Measurements from ENCODE around the gene SLC26A11. TPM values are rescaled to one million over a fixed set of nuclear protein-coding genes. Genes with fewer than 3 reads are reported as not detected.

The SLC26A11 gene
- total RNA-seq, 4 donors from 2014 or later: 13.2 to 24.7 (median 17.0) TPM

GRCh38 chr17:80265205-80266068 is 45.2 kb downstream of the SLC26A11 start:
- no peak for DNase-seq
- in situ Hi-C loops (cut with MboI; ENCODE audit: low pct_ligation_motif_present in 1 of 4, low pct_unique_long_range_greater_than_20kb in 1 of 4, low sequenced_read_pairs in 3 of 4) (no loop called here), intact Hi-C loops (cut with DNase I; ENCODE audit: low total_unique reads) (no loop called here)
- 73 to 74% methylated on average over 3 to 17 of the region's 17 CpGs for WGBS, 2 donors (ENCODE audit: low coverage in 1 of 2)
- Histone ChIP-seq H3K27ac (peak overlapping the region; percentile 10 to 100 (median 61)), H3K27me3 (no peaks in the 10 kb centered on the region), H3K36me3 (peaks cover 0 to 5% (median 0%) of the 10 kb centered on the region in 4 donors), H3K4me1 (peaks cover 15 to 38% (median 31%) of the 10 kb centered on the region in 4 donors), H3K9me3 (no peaks in the 10 kb centered on the region), H3K4me3 (no peak overlapping the region)
- TF ChIP-seq POLR2A (IDR thresholded peaks at IDR 0.05) (no peak), EP300 (IDR thresholded peaks at IDR 0.05; ENCODE audit: low read depth) (no peak), POLR2AphosphoS5 (IDR thresholded peaks at IDR 0.05) (no peak)
- TF ChIP-seq, protein P1, sequence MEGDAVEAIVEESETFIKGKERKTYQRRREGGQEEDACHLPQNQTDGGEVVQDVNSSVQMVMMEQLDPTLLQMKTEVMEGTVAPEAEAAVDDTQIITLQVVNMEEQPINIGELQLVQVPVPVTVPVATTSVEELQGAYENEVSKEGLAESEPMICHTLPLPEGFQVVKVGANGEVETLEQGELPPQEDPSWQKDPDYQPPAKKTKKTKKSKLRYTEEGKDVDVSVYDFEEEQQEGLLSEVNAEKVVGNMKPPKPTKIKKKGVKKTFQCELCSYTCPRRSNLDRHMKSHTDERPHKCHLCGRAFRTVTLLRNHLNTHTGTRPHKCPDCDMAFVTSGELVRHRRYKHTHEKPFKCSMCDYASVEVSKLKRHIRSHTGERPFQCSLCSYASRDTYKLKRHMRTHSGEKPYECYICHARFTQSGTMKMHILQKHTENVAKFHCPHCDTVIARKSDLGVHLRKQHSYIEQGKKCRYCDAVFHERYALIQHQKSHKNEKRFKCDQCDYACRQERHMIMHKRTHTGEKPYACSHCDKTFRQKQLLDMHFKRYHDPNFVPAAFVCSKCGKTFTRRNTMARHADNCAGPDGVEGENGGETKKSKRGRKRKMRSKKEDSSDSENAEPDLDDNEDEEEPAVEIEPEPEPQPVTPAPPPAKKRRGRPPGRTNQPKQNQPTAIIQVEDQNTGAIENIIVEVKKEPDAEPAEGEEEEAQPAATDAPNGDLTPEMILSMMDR (IDR thresholded peaks at IDR 0.05): no peak

DNA sequence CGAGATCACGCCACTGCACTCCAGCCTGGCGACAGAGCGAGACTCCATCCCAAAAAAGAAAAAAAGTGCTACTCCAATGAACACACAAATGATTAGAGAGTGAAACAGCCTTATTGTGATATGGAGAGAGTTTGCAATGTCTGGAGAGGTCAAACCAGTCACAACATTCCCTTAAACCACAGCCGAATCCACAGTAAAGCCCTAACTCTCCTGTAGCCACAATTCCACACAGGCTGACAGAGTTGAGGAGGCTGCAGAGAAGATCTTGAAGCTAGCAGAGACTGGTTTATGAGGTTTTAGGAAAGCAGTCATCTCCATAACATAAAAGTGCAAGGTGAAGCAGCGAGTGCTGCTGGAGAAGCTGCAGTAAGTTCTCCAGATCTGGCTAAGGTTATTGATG is 47.2 kb downstream of the SLC26A11 start:
- Histone ChIP-seq H3K27me3 (no peaks in the 10 kb centered on the region), H3K36me3 (peaks cover 0 to 5% (median 0%) of the 10 kb centered on the region in 4 donors), H3K4me3 (no peak overlapping the region), H3K9me3 (no peaks in the 10 kb centered on the region), H3K4me1 (peaks cover 8 to 28% (median 22%) of the 10 kb centered on the region in 4 donors), H3K27ac (no peak overlapping the region)
- in situ Hi-C loops (cut with MboI; ENCODE audit: low pct_ligation_motif_present in 1 of 4, low pct_unique_long_range_greater_than_20kb in 1 of 4, low sequenced_read_pairs in 3 of 4): no loop called here
- intact Hi-C loops (cut with DNase I; ENCODE audit: low total_unique reads): no loop called here
- TF ChIP-seq POLR2A (IDR thresholded peaks at IDR 0.05): no peak
- TF ChIP-seq EP300 (IDR thresholded peaks at IDR 0.05; ENCODE audit: low read depth): no peak
- TF ChIP-seq, protein P1 (IDR thresholded peaks at IDR 0.05): no peak
- no peak for TF ChIP-seq POLR2AphosphoS5 (IDR thresholded peaks at IDR 0.05)
- DNase-seq: no peak
- 95 to 100% methylated on average over 1 to 6 of the region's 6 CpGs for WGBS, 2 donors (ENCODE audit: low coverage in 1 of 2)

DNA sequence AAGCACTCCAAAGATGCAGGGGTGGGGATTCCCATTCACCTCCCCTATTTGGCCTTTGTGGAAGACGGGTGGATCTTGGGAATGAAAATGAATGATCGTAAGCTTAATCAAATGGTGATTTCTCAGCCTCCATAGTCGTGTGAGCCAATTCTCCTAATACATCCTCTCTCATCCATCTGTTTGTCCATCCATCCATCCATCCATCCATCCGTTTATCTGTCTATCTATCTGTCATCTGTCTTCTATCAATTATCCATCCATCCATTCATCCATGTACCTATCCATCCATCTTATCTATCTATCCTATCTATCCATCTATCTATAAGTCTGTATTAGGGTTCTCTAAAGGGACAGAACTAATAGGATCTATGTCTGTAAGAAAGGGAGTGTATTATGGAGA is 48.2 kb downstream of the SLC26A11 start:
- no peak for TF ChIP-seq EP300 (IDR thresholded peaks at IDR 0.05; ENCODE audit: low read depth)
- TF ChIP-seq, protein P1 (IDR thresholded peaks at IDR 0.05): no peak
- no peak for TF ChIP-seq POLR2A (IDR thresholded peaks at IDR 0.05)
- no peak for TF ChIP-seq POLR2AphosphoS5 (IDR thresholded peaks at IDR 0.05)
- H3K9me3 ChIP-seq: no peaks in the 10 kb centered on the region
- H3K27ac ChIP-seq: no peak overlapping the region
- H3K27me3 ChIP-seq: no peaks in the 10 kb centered on the region
- H3K36me3 ChIP-seq: peaks cover 0 to 5% (median 0%) of the 10 kb centered on the region in 4 donors
- H3K4me3 ChIP-seq: no peak overlapping the region
- peaks cover 0 to 17% (median 12%) of the 10 kb centered on the region in 4 donors for H3K4me1 ChIP-seq
- intact Hi-C loops (cut with DNase I; ENCODE audit: low total_unique reads): no loop called here
- DNase-seq: no peak
- 94 to 95% methylated on average over 2 to 4 of the region's 4 CpGs for WGBS, 2 donors (ENCODE audit: low coverage in 1 of 2)
- in situ Hi-C loops (cut with MboI; ENCODE audit: low pct_ligation_motif_present in 1 of 4, low pct_unique_long_range_greater_than_20kb in 1 of 4, low sequenced_read_pairs in 3 of 4): no loop called here

GRCh38 chr17:80269405-80269807 is 49.2 kb downstream of the SLC26A11 start:
- intact Hi-C loops (cut with DNase I; ENCODE audit: low total_unique reads) (no loop called here), in situ Hi-C loops (cut with MboI; ENCODE audit: low pct_ligation_motif_present in 1 of 4, low pct_unique_long_range_greater_than_20kb in 1 of 4, low sequenced_read_pairs in 3 of 4) (no loop called here)
- no peaks in the 10 kb centered on the region for H3K27me3 ChIP-seq
- H3K9me3 ChIP-seq: no peaks in the 10 kb centered on the region
- TF ChIP-seq POLR2AphosphoS5 (IDR thresholded peaks at IDR 0.05): no peak
- TF ChIP-seq POLR2A (IDR thresholded peaks at IDR 0.05): no peak
- TF ChIP-seq, protein P1 (IDR thresholded peaks at IDR 0.05): no peak
- no peak for TF ChIP-seq EP300 (IDR thresholded peaks at IDR 0.05; ENCODE audit: low read depth)
- H3K4me3 ChIP-seq: no peak overlapping the region
- no peak overlapping the region for H3K27ac ChIP-seq
- 82 to 90% methylated on average over 2 of the region's 2 CpGs for WGBS, 2 donors (ENCODE audit: low coverage in 1 of 2)
- DNase-seq: no peak
- H3K4me1 ChIP-seq: peaks cover 0 to 7% (median 2%) of the 10 kb centered on the region in 4 donors
- peaks cover 0 to 5% (median 0%) of the 10 kb centered on the region in 4 donors for H3K36me3 ChIP-seq

Data from transverse colon (tissue), 4 donors.